ENCODE data around the gene F7.

GRCh38 chr13:113119166-113119821 is 13.7 kb downstream of the F7 start:
- TF ChIP-seq POLR2A (IDR thresholded peaks at IDR 0.05; ENCODE audit: low read depth, low read length) (no peak), POLR2AphosphoS5 (IDR thresholded peaks at IDR 0.05; ENCODE audit: low read depth, low read length) (no peak)
